DOHH2 (cell line): Measurements from ENCODE around the gene IDUA.

Experiments
- H3F3A ChIP-seq: fragments of 200-600 bp; sonication (generic), shearing (Covaris generic); 2 replicates; pipeline ENCODE4 v1.6.0; 2016; ENCODE audit warnings: antibody characterized with exemption, mild to moderate bottlenecking; ENCODE audit not compliant: control insufficient read depth, insufficient read depth
- H3K27ac ChIP-seq: fragments of 200-600 bp; sonication (generic); 2 replicates; pipeline ENCODE4 v1.5.1; 2014; ENCODE audit warnings: low read depth, mild to moderate bottlenecking, low read length, moderate library complexity
- H3K27me3 ChIP-seq: fragments of 200-600 bp; sonication (generic); 2 replicates; pipeline ENCODE4 v1.6.1; 2014; ENCODE audit warnings: mild to moderate bottlenecking, low read length, mixed read lengths; ENCODE audit not compliant: control insufficient read depth
- H3K36me3 ChIP-seq: fragments of 200-600 bp; sonication (generic); 2 replicates; pipeline ENCODE4 v1.6.1; 2014; ENCODE audit warnings: mild to moderate bottlenecking, low read length, moderate library complexity, mixed read lengths; ENCODE audit not compliant: control insufficient read depth
- H3K4me1 ChIP-seq: fragments of 200-600 bp; sonication (generic); 2 replicates; pipeline ENCODE4 v1.6.1; 2014; ENCODE audit warnings: mild to moderate bottlenecking, low read length, mixed read lengths; ENCODE audit not compliant: control insufficient read depth
- H3K4me2 ChIP-seq: fragments of 200-600 bp; sonication (generic); 2 replicates; pipeline ENCODE4 v1.6.0; 2014; ENCODE audit warnings: mild to moderate bottlenecking, low read length, moderate library complexity
- H3K4me3 ChIP-seq: fragments of 200-600 bp; sonication (generic); 2 replicates; pipeline ENCODE4 v1.5.1; 2014; ENCODE audit warnings: mild to moderate bottlenecking, low read length, mixed read lengths
- H3K79me2 ChIP-seq: fragments of 200-600 bp; sonication (generic); 2 replicates; pipeline ENCODE4 v1.6.1; 2014; ENCODE audit warnings: mild to moderate bottlenecking, low read length, mixed read lengths; ENCODE audit not compliant: control insufficient read depth
- H3K9me2 ChIP-seq: fragments of 200-600 bp; sonication (generic); replicated peaks from 2 replicates; pipeline ENCODE4 v1.6.1; 2014; ENCODE audit warnings: mild to moderate bottlenecking, low read length, mixed read lengths; ENCODE audit not compliant: control insufficient read depth
- H3K9me3 ChIP-seq: fragments of 200-600 bp; sonication (generic); 2 replicates; pipeline ENCODE4 v1.6.1; 2014; ENCODE audit warnings: antibody characterized with exemption, low read length, mixed read lengths; ENCODE audit not compliant: control insufficient read depth, insufficient read depth
- H4K20me1 ChIP-seq: fragments of 200-600 bp; sonication (generic); 2 replicates; pipeline ENCODE4 v1.6.0; 2014; ENCODE audit warnings: low read depth, mild to moderate bottlenecking, antibody characterized with exemption, low read length, moderate library complexity; ENCODE audit not compliant: control insufficient read depth, insufficient read depth
- EZH2phosphoT487 ChIP-seq: fragments of 200-600 bp; sonication (generic); IDR thresholded peaks from 2 replicates; pipeline ENCODE4 v1.6.1; 2017; ENCODE audit warnings: borderline replicate concordance, mild to moderate bottlenecking, antibody characterized with exemption, low read length, moderate library complexity, mixed read lengths
- TF ChIP-seq, protein P1 (sequence below): fragments of 200-600 bp; sonication (generic); IDR thresholded peaks from one replicate; pipeline ENCODE4 v1.5.1; 2014; ENCODE audit warnings: antibody characterized with exemption, mild to moderate bottlenecking, low read depth, low read length; ENCODE audit not compliant: poor library complexity, severe bottlenecking

The IDUA gene

DNA sequence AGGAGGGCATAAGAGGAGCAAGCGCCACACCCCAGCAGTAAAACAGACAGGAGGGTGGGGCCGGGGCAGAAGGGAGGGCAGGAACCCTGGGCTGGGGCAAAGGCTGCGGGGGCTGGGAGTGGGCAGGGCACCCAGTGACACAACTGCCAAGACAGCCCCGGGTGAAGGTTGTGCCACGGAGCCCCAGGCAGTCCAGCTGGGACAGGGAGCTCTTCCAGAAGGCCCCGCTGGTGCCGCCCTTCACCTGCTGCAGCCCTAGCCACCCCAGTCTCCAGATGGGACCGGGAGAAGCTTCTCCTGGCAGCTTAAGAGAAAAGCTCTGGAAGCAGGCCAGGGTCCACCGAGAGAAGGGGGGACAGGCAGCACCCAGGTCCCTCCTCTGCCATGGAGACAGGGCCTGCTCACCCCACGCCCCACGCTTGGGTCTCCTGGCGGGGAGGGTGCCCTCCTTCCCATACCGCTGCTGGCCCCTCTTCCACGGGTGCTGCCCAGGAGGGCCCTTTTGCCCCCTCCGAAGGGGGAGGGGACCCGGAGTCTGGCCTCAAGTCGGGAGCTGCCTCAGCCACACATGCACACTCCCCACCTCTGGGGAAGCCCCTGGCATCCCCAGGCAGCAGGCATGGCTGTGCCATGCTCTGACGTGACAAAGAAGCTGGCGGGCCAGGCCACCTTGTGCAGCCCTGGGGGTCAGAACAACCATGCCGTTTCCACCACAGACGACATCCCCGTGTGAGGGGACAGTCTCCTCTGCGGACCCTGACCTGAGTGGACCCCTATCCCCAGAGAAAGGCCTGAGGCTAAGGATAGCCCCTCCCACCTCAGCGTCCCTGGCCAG is 15.0 kb upstream of the IDUA start:
- Histone ChIP-seq H3K4me3 (peak overlapping the region; percentile 75), H4K20me1 (peaks cover 14% of the 10 kb centered on the region; the same call in 1 of the 2 replicates), H3K9me3 (no peaks in the 10 kb centered on the region), H3K27ac (no peak overlapping the region), H3K79me2 (no peaks in the 10 kb centered on the region), H3F3A (no peaks in the 10 kb centered on the region), H3K27me3 (no peaks in the 10 kb centered on the region), H3K4me2 (peak overlapping the region; percentile 64), H3K4me1 (peaks cover 7% of the 10 kb centered on the region), H3K36me3 (no peaks in the 10 kb centered on the region), H3K9me2 (no peaks in the 10 kb centered on the region)
- TF ChIP-seq, protein P1, sequence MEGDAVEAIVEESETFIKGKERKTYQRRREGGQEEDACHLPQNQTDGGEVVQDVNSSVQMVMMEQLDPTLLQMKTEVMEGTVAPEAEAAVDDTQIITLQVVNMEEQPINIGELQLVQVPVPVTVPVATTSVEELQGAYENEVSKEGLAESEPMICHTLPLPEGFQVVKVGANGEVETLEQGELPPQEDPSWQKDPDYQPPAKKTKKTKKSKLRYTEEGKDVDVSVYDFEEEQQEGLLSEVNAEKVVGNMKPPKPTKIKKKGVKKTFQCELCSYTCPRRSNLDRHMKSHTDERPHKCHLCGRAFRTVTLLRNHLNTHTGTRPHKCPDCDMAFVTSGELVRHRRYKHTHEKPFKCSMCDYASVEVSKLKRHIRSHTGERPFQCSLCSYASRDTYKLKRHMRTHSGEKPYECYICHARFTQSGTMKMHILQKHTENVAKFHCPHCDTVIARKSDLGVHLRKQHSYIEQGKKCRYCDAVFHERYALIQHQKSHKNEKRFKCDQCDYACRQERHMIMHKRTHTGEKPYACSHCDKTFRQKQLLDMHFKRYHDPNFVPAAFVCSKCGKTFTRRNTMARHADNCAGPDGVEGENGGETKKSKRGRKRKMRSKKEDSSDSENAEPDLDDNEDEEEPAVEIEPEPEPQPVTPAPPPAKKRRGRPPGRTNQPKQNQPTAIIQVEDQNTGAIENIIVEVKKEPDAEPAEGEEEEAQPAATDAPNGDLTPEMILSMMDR, result no peak
- no peak for TF ChIP-seq EZH2phosphoT487

DNA sequence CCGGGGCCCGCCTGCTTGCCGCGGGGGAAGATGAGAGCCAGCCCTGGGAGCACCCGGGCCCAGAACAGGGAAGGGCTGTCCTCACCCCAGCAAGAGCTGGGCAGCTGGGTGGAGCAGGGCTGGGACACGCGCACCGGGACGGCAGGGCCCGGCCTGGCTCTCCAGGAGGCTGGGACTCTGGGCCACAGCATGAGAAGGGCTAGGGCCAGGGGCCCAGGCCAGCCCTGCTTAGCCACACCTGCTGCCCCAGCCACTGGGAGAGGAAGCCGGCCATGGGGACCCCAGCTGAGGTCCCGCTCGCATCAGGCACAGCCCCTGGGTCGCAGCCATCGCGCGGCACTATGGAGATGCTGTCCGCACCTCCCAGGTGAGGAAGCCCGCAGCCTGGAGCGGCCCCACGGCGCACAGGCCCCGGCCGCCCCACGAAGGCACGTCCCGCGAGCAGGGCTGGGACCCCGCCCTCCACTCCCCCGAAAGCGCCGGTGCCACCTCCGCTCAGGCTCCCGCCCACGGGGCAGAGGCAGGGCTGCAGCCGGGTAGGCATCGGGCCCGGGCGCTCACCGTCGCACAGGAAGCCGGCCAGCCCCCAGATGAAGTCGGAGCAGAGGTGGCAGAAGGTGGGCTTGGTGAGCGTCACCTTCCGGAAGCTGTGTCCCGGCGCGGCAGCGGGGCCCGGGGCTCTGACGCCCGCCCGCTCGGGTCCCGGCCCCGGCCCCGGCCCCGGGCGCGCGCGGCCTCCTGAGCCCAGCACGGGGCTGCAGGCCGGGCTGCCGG is 14.0 kb upstream of the IDUA start:
- Histone ChIP-seq H3K4me3 (peak overlapping the region; percentile 75), H3K27ac (no peak overlapping the region), H3K9me2 (no peaks in the 10 kb centered on the region), H3K36me3 (no peaks in the 10 kb centered on the region), H3F3A (no peaks in the 10 kb centered on the region), H3K9me3 (no peaks in the 10 kb centered on the region), H3K4me2 (peak overlapping the region; percentile 64), H3K4me1 (peaks cover 7% of the 10 kb centered on the region), H3K79me2 (no peaks in the 10 kb centered on the region), H3K27me3 (no peaks in the 10 kb centered on the region), H4K20me1 (peaks cover 14% of the 10 kb centered on the region; the same call in 1 of the 2 replicates)
- no peak for TF ChIP-seq EZH2phosphoT487
- TF ChIP-seq, protein P1, result no peak

DNA sequence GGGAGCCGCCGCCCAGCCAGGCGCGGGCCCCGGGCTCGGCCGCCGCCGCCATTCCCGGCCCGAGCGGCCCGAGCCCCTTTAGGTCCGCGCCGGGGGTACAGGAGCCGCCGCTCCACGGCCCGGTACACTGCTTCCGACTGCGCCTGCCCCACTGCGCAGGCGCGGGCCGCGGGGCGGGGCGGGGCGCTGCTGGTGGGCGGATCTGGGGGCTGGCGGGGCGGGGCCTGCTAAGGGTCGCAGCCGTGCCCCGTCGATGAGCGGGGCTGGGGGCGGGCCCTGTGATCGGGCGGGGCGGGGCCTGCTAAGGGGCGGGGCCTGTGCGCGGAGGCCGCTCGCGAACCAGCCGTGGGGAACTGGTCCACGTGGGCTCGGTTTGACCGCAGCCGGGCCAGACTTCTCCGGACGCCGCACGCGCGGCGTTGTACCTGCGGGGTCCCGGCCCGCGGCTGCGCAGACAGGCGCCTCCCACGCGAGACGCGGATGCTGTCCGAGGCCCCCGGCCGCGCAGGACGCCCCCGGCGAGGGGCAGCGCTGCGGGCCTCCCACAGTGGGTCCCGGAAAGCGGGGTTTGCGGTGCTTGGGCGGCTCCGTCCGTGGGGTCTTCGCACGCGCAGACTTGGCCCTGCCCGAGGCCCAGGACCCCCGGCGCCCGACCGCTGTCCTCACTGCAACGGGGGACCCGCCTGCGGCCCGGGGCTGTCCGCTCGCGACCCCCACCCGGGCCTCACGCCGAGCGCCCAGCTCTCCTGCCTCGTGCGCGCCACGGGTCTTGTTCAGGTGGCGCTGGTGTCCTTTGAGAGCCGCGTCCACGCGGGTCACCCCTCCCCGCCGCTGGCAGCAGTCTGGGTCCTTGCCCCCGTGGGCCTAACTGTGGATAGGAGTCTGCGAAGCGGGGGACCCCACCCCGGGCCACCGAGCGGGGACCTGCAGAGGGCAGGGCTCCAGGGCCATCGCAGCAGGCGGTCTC is 13.1 kb upstream of the IDUA start, which contains the start of gene DGKQ:
Gene DGKQ, minus strand, starts transcription at position 139 of the 967 bp plus-strand sequence. Its CDS starts 87 bp downstream, at position 52.
- TF ChIP-seq, protein P1, result no peak
- TF ChIP-seq EZH2phosphoT487, result no peak
- H3K79me2 ChIP-seq, result no peaks in the 10 kb centered on the region
- H3K9me3 ChIP-seq, result no peaks in the 10 kb centered on the region
- peaks cover 14% of the 10 kb centered on the region; the same call in 1 of the 2 replicates for H4K20me1 ChIP-seq
- H3K4me2 ChIP-seq, result peak within 1 kb of the TSS; percentile 64
- no peaks in the 10 kb centered on the region for H3K9me2 ChIP-seq
- peak within 1 kb of the TSS; percentile 75 for H3K4me3 ChIP-seq
- no peaks in the 10 kb centered on the region for H3F3A ChIP-seq
- H3K27me3 ChIP-seq, result no peaks in the 10 kb centered on the region
- no peaks in the 10 kb centered on the region for H3K36me3 ChIP-seq
- H3K4me1 ChIP-seq, result peaks cover 7% of the 10 kb centered on the region
- H3K27ac ChIP-seq, result no peak within 1 kb of the TSS
